Activated naive CD4-positive, alpha-beta T cell treated with anti-CD3 and anti-CD28 coated beads for 36 hours (primary cell): Measurements from ENCODE around the gene UNC13A. TPM values are rescaled to one million over a fixed set of nuclear protein-coding genes. Genes with fewer than 3 reads are reported as not detected.

ENCODE experiments used
- CTCF ChIA-PET: fragments of 350-600 bp; sonication (Branson Sonifier 250); formaldehyde crosslinking; loops from one replicate; lab custom pipeline; 2021; ENCODE audit warnings: antibody characterized with exemption; lab: Charles Lee
- DNase-seq: peaks from one replicate; pipeline ENCODE4 v3.0.0-alpha.2; 2020
- H3K27ac Mint-ChIP-seq: one replicate; pipeline ENCODE4 v1.8.0; 2021; ENCODE audit warnings: mild to moderate bottlenecking, mixed read lengths
- H3K27me3 Mint-ChIP-seq: one replicate; pipeline ENCODE4 v1.8.0; 2021; ENCODE audit warnings: low read depth, mixed read lengths
- H3K36me3 Mint-ChIP-seq: one replicate; pipeline ENCODE4 v1.8.0; 2021; ENCODE audit warnings: low read depth, mixed read lengths
- H3K4me1 Mint-ChIP-seq: one replicate; pipeline ENCODE4 v1.8.0; 2021; ENCODE audit warnings: low read depth, mixed read lengths
- H3K4me3 Mint-ChIP-seq: one replicate; pipeline ENCODE4 v1.8.0; 2021; ENCODE audit warnings: mild to moderate bottlenecking, moderate library complexity, mixed read lengths
- H3K9me3 Mint-ChIP-seq: one replicate; pipeline ENCODE4 v1.8.0; 2021; ENCODE audit warnings: mixed read lengths
- intact Hi-C: fragments of 100-400 bp; cut with micrococcal nuclease; formaldehyde crosslinking; loops from one replicate; pipeline ENCODE4 v1.15.1; 2023
- total RNA-seq, 2 experiments: library from RNA; stranded (reverse); gene quantifications; one replicate each; pipeline ENCODE4 v1.2.3, GENCODE V29; 2021

Gene UNC13A
- total RNA-seq, 2 experiments from 2014 or later = 0.12 TPM; not detected in 1

DNA sequence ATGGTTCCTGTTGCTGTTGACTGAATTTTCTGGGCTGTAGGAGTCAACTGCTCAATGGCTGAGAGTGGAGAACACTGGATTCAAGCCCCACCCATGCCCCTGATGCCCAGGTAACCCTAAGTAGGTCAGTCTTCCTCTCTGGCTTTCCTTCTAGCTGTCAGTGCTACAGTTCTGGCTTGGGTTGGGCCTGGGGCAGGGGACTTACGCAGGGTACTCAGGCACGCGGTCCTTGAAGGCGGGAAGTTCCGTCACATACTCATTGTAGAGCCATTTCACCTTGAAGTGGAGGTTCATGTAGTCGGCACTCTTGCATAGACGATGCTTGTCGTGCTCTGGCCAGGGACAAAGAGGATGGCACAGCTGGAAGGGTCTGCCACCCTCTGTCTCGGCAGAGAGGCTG, 55.6 kb downstream of the UNC13A start:
- H3K27me3 Mint-ChIP-seq = no peaks in the 10 kb centered on the region
- no peak overlapping the region for H3K4me3 Mint-ChIP-seq
- intact Hi-C loops = no loop called here
- H3K4me1 Mint-ChIP-seq = no peaks in the 10 kb centered on the region
- CTCF ChIA-PET = no interaction called here
- H3K9me3 Mint-ChIP-seq = no peaks in the 10 kb centered on the region
- DNase-seq = no peak
- no peak overlapping the region for H3K27ac Mint-ChIP-seq
- no peaks in the 10 kb centered on the region for H3K36me3 Mint-ChIP-seq

DNA sequence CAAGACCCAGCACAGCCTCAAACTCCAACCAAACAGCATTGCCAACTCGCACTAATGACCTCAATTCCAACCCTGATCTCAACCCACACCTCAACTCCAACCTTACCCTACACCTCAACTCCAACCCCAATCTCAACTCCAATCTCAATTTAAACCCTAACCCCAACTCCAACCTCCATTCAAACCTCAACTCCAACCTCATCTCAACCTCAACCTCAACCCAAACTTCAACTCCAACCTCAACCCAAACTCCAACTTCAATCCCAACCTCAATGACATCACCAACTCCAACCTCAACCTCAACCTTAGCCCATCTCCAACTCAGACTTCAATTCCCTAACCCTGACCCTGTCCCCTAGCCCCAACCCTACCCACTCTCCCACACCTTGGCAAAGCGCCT, 58.4 kb downstream of the UNC13A start:
- H3K27ac Mint-ChIP-seq = no peak overlapping the region
- DNase-seq = no peak
- H3K4me3 Mint-ChIP-seq = no peak overlapping the region
- intact Hi-C loops = no loop called here
- CTCF ChIA-PET = no interaction called here
- no peaks in the 10 kb centered on the region for H3K4me1 Mint-ChIP-seq
- H3K27me3 Mint-ChIP-seq = no peaks in the 10 kb centered on the region
- no peaks in the 10 kb centered on the region for H3K9me3 Mint-ChIP-seq
- H3K36me3 Mint-ChIP-seq = no peaks in the 10 kb centered on the region

DNA sequence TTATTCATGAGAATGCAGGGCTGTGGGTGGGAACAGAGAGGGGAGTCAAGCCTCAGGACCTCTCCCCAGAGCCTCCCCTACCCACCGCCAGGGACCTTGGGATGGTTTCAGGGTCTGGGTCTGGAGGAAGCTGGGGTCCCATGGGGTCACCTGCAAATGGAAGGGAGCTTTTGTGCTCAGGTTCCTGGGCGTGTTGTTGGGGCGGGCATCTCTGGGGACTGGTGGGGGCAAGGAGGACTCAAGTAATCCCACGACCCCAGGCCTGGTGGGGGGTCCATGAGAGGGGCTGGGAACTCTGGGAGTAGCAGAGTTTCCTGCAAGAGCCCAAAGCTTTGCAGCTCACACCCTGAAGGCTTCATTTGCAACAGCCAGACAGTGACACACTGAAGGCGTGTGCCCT, 60.2 kb downstream of the UNC13A start:
- Mint-ChIP-seq H3K27ac (no peak overlapping the region), H3K4me3 (no peak overlapping the region), H3K27me3 (no peaks in the 10 kb centered on the region), H3K9me3 (no peaks in the 10 kb centered on the region), H3K36me3 (no peaks in the 10 kb centered on the region), H3K4me1 (no peaks in the 10 kb centered on the region)
- no peak for DNase-seq
- CTCF ChIA-PET = no interaction called here
- intact Hi-C loops = no loop called here

DNA sequence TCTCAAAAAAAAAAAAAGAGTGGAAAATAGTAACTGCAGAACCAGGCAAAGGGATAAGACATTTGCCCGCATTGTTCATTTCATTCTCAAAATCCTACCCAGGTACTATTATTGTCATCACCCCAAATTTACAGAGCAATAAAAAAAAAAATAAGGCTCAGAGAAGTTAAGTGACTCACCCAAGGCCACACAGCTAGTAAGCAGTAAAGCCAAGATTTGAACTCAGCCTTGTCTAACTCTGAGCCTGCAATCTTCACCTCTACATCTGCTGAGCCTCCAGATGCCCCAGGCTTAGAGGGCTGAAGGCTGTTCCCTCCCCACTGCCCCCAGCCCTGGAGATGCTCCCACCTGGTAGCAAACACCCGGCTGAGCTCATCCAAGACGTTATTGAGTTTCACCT, 61.0 kb downstream of the UNC13A start:
- H3K4me3 Mint-ChIP-seq = no peak overlapping the region
- H3K4me1 Mint-ChIP-seq = no peaks in the 10 kb centered on the region
- no peaks in the 10 kb centered on the region for H3K36me3 Mint-ChIP-seq
- no peaks in the 10 kb centered on the region for H3K9me3 Mint-ChIP-seq
- H3K27me3 Mint-ChIP-seq = no peaks in the 10 kb centered on the region
- CTCF ChIA-PET = interaction anchor here (0.6 kb wide), 2 partner anchors 53 to 459 kb away, joined by 3 to 6 read pairs; no protein-coding TSS in a partner anchor
- intact Hi-C loops = no loop called here
- DNase-seq = no peak
- no peak overlapping the region for H3K27ac Mint-ChIP-seq

DNA sequence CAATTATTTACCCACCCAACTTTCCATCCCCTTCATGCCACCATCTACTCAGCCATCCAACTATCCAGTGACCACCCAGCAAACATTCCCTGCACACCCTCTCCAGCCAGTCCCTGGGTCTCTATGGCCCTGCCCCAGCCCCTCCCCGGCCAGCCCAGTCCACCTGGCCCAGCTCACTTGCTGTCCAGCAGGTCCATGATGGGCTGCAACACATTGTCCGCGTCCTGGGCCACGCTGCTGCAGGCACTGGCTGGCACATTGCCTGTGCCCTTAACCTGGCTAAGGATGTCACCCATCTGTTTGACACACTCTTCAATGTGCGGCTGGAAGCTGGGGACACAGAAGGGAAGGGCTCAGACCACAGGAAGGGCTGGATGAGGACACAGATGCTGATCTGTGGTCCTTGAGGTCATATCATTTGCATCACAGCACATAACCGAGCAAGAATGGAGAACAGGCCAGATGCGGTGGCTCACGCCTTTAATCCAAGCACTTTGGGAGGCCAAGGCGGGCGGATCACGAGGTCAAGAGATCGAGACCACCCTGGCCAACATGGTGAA, 61.6 kb downstream of the UNC13A start:
- intact Hi-C loops = no loop called here
- no peak for DNase-seq
- CTCF ChIA-PET = no interaction called here
- Mint-ChIP-seq H3K4me3 (no peak overlapping the region), H3K4me1 (no peaks in the 10 kb centered on the region), H3K36me3 (no peaks in the 10 kb centered on the region), H3K27me3 (no peaks in the 10 kb centered on the region), H3K27ac (no peak overlapping the region), H3K9me3 (peaks cover 4% of the 10 kb centered on the region)

DNA sequence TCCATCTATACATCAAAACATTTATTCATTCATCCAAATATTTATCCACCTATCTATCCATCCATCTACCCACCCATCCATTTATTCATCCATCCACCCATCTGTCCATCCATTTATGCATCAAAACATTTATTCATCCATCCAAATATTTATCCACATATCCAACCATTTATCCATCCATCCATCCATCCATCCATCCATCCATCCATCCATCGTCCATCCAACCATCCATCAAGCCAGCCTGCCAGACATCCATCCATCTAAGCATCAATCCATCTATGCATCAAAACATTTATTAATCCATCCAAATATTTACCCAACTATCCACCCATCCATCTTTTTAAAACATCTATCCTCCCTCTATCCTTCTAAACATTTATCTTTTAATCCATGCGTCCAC, 62.2 kb downstream of the UNC13A start:
- Mint-ChIP-seq H3K4me1 (no peaks in the 10 kb centered on the region), H3K27me3 (no peaks in the 10 kb centered on the region), H3K9me3 (peaks cover 5% of the 10 kb centered on the region), H3K4me3 (no peak overlapping the region), H3K27ac (no peak overlapping the region), H3K36me3 (no peaks in the 10 kb centered on the region)
- intact Hi-C loops = no loop called here
- DNase-seq = no peak
- CTCF ChIA-PET = no interaction called here

DNA sequence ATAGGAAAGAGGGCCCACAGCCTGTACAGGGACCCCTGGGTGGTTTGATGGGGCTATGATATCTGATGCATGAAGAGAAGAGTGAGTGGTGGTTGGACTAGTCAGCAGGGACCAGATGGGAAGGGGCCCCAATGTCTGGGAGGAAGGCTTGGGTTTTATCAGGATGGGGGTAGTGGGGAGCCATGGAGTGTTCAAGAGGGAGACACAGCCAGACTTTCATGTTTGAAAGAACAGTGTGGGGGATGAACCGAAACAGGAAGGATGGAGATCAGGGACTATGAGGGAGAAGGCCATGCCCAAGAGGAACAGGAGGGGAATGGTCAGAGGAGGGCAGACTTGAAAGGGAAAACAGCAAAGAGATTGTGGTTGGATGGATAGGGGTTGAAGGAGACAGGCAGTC, 63.1 kb downstream of the UNC13A start:
- no peaks in the 10 kb centered on the region for H3K36me3 Mint-ChIP-seq
- CTCF ChIA-PET = no interaction called here
- DNase-seq = no peak
- intact Hi-C loops = no loop called here
- H3K4me1 Mint-ChIP-seq = no peaks in the 10 kb centered on the region
- H3K27ac Mint-ChIP-seq = no peak overlapping the region
- H3K27me3 Mint-ChIP-seq = no peaks in the 10 kb centered on the region
- H3K4me3 Mint-ChIP-seq = no peak overlapping the region
- peaks cover 5% of the 10 kb centered on the region for H3K9me3 Mint-ChIP-seq

DNA sequence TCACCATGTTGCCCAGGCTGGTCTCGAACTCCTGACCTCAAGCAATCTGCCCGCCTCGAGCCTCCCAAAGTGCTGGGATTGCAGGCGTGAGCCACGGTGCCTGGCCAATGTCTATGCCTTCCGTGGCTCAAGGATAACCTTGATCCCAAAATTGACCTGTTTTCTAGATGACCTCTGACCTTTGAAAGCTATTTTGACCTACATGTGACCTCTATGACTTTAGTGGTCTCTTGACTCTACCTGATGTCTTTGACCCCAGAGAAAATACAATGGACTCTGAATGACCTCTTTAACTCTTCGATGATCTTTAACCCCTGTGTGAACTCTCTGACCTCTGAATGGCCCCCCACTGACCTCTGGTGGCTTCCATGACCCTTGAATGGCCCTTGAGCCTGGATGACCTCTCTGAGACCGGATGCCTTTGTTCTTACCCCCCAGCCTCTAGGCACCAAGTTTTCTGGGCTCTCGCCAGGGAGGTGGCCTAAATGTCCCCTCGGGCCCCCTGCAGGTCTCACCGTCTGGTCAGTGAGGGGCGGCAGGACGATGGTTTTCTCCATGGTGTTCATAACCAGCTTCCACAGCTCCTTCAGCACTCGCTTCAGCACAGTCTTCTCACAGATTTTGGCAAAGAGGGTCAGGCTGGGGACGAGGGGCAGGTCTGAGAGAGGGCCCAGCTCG, 63.7 kb downstream of the UNC13A start:
- no peak for DNase-seq
- no peaks in the 10 kb centered on the region for H3K36me3 Mint-ChIP-seq
- CTCF ChIA-PET = no interaction called here
- H3K27ac Mint-ChIP-seq = no peak overlapping the region
- H3K9me3 Mint-ChIP-seq = peaks cover 5% of the 10 kb centered on the region
- H3K27me3 Mint-ChIP-seq = no peaks in the 10 kb centered on the region
- no peaks in the 10 kb centered on the region for H3K4me1 Mint-ChIP-seq
- H3K4me3 Mint-ChIP-seq = no peak overlapping the region
- intact Hi-C loops = no loop called here

DNA sequence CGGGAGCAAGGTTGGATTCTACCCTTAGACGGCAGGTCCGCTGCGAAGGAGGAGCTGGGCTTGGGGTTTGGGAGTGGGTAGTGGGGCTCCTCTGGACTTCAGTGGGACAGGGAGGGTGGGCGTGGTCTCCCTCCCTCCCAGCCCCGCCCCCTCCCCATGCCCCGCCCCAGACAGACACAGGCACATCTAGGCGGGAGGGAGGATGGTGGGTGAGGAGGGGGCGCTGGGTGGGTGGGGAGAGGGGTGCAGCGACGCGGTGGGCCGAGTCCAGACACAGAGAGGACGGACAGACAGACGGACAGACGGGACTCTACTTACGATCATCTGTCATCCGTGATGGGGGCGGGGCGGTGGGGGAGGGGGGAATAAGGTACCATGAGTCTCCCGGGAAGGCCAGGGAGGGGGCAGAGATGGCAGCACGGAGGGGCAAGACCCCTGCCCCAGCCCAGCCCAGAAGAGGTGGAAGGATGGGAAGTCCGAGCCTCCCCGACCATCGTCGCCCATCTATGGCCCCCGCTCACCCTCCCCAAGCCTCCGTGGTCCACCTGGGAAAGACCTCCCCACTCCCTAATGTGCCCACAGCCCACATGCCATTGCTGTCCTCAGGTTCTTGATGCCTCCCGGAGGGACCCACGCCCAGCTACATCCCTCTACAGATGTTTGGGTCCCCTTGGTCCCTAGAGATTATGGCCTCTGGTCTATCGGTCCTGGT, 64.8 kb downstream of the UNC13A start:
- H3K4me3 Mint-ChIP-seq = no peak overlapping the region
- intact Hi-C loops = no loop called here
- H3K27ac Mint-ChIP-seq = no peak overlapping the region
- H3K9me3 Mint-ChIP-seq = peaks cover 5% of the 10 kb centered on the region
- H3K4me1 Mint-ChIP-seq = no peaks in the 10 kb centered on the region
- peaks cover 6% of the 10 kb centered on the region for H3K27me3 Mint-ChIP-seq
- DNase-seq = no peak
- no peaks in the 10 kb centered on the region for H3K36me3 Mint-ChIP-seq
- CTCF ChIA-PET = interaction anchor here (0.6 to 1.0 kb wide), 2 partner anchors 17 to 50 kb away, joined by 3 to 4 read pairs; no protein-coding TSS in a partner anchor

DNA sequence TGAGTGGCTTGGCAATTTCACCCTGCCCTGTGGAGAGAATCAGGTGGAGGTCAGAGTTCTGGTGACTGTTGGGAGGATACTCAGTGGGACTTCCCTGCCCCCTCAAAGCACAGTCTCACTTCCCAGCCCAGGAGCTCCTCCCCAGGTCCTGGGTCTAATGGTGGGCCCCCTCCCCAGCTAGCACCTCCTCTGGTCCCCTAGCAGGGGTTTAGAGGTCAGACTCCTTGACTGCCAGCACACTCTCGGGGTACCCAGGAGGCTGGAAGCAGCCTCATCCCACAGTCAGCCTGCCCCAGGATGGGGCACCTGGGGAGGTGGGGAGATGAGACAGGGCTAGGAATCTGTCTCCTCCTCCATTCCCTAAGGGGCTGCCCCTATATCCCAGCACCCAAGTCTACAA, 67.5 kb downstream of the UNC13A start:
- CTCF ChIA-PET = interaction anchor here (0.6 kb wide), 1 partner anchor 45 kb away, joined by 4 read pairs; no protein-coding TSS in a partner anchor
- H3K27me3 Mint-ChIP-seq = peaks cover 25% of the 10 kb centered on the region
- intact Hi-C loops = no loop called here
- H3K36me3 Mint-ChIP-seq = no peaks in the 10 kb centered on the region
- no peak for DNase-seq
- peaks cover 8% of the 10 kb centered on the region for H3K4me1 Mint-ChIP-seq
- H3K4me3 Mint-ChIP-seq = no peak overlapping the region
- no peak overlapping the region for H3K27ac Mint-ChIP-seq
- H3K9me3 Mint-ChIP-seq = peaks cover 5% of the 10 kb centered on the region

DNA sequence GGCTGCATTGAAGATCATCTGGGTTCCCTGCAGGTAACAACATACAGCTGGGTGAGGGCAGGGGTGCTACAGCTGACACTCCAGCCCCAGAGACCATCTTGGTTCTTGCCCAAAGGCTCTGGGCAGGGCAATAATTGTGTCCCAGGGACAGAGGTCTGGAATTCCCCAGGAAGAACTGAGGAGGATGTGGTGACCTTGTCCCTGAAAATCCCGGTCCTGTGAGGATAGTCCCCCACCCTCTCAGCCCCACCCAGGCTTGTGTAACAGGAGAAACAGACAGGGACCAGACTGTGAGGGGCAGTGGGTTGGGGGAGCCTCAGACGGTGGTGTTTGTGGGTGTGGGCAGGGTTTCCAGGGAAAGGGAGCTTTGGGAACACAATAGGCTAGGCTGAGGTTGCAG, 69.2 kb downstream of the UNC13A start:
- peaks cover 31% of the 10 kb centered on the region for H3K27me3 Mint-ChIP-seq
- DNase-seq = no peak
- intact Hi-C loops = no loop called here
- peaks cover 8% of the 10 kb centered on the region for H3K4me1 Mint-ChIP-seq
- peaks cover 5% of the 10 kb centered on the region for H3K9me3 Mint-ChIP-seq
- no peak overlapping the region for H3K27ac Mint-ChIP-seq
- H3K4me3 Mint-ChIP-seq = no peak overlapping the region
- CTCF ChIA-PET = interaction anchor here (0.6 to 0.8 kb wide), 2 partner anchors 164 to 235 kb away, joined by 3 read pairs; no protein-coding TSS in a partner anchor
- no peaks in the 10 kb centered on the region for H3K36me3 Mint-ChIP-seq

DNA sequence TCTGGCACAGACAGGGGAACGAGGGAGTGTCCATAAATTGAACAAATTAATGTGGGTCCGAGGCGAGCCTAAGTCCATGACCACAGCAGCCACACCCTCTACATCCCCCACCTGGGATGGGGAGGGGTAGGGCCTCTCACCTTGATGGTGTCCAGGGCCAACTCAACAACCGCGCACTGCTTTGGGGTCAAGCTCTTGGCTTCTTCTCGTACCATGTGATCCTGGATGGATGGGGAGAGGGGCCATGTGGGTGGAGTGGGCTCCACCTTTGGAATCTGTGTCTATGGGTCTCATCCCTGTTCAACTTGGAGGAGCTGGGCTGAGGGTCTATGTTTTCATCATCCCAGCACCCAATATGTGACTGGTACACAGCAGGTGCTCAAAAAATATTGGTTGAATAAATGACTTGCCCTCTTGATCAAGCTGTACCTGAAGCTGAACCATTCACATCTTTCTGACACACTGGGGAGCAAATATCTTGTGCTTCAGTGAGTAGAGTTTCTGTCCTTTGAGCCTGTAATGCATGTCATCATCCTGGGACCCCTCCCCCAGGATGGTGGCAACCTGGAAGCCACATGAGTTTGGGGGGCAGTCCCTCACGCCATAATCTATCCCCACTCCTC, 69.8 kb downstream of the UNC13A start:
- no peak overlapping the region for H3K27ac Mint-ChIP-seq
- peaks cover 8% of the 10 kb centered on the region for H3K4me1 Mint-ChIP-seq
- CTCF ChIA-PET = interaction anchor here (0.6 to 0.8 kb wide), 2 partner anchors 164 to 236 kb away, joined by 3 read pairs; no protein-coding TSS in a partner anchor
- no peak for DNase-seq
- no peak overlapping the region for H3K4me3 Mint-ChIP-seq
- H3K9me3 Mint-ChIP-seq = peaks cover 5% of the 10 kb centered on the region
- H3K27me3 Mint-ChIP-seq = peaks cover 31% of the 10 kb centered on the region
- H3K36me3 Mint-ChIP-seq = no peaks in the 10 kb centered on the region
- intact Hi-C loops = no loop called here
